GM18520 (cell line): ENCODE results near the gene OR2C1.

Source experiments
- ATAC-seq: cut with Tn5 transposase; IDR thresholded peaks from one replicate; pipeline ENCODE4 v1.9.1; 2021; ENCODE audit not compliant: unreplicated experiment

OR2C1 gene

DNA sequence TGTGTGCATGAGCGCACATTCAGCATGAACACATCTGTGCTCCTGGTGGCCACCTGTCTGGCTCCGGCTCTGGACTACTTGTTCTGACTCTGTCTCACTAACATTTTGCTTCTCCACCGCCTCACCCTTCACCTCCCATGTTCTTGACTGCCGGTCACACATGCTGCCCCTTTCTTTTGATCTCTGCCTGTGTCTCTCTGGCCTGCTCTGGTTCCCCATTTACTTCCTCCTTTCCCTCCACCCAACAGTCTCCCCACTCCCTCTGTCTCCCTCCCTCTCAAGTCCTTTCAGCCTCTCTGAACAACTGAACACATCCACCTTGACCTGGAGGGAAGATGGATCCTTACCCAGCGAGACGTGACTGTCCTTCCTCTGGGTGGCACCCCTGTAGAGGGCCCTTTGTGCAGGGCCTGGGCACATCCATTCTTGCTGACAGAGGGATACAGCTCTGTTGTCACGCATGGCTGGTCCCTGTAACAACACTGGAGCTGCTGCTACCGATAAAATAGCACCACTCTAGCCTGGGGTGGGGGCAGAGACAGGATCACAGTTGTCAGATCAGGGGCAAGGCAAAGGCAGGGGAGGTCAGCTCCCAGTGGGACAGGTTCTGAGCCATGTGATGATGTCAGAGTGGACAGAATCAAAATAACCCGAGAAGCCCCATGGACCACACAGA is 34.1 kb downstream of the OR2C1 start:
- ATAC-seq = no peak

DNA sequence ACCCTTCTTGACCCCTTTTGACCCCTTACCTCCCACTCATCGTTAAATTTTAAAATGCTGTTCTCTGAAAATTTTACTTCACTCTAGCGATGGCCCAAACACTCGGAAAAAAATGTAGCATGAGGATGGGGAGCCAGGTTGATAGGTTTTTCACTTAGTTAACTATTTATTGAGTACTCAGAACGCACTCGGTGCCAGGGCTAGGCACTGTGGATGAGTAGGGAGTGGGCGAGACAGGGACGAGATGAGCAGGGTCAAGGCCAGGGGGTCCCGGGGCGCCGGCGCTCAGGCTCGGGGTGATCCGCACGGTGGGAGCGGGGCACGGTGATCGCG is 44.7 kb downstream of the OR2C1 start:
- ATAC-seq = no peak

DNA sequence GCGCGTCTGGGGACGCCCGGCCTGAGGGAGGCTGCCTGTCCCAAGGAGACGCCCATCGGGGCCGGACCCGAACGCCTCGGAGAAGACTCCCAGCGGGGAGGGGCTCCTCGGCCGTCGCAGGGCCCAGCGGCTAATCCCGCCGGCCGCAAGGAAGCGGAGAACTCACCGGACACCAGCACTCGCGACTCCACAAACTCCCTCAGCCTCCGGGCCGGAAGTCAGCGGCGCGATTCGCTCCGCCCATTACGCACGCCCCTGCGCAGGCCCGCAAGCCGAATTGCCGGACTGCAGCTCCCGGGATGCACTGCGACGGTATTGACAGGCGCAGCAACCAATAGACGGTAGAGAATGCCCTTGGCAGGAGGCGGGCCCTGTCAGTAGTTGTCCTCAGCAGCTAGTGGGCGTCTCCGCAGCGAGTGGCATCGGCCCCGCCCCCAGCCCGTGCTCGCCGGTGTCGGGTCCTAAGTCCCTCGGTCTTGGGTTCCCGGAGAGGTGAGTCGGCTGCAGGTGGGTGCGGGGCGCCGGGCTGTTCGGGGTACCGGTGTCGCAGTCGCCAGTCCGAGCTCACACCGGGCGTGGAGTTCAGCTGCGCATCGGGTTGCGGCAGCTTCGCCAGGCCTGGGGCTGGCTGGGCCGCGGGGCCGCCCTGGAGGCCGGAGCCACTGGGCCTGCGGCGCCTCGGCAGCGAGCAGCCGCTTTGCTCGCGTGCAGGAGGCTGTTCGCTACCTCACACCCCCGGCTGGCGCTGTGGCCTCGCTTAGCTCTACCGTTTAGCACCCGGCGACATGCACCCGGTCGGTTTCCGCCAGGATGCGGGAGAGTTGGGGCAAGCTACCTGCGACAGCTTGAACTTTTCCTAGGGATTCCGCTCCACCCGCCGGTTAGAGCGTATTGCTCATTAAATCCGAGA is 45.3 kb downstream of the OR2C1 start, which contains the start of the genes ZNF174 and ZSCAN32:
Gene ZNF174, plus strand, starts transcription at position 437 of the 910 bp plus-strand sequence. CDS start 790 bp downstream, outside the sequence.
Gene ZSCAN32, minus strand, starts transcription at position 226 of the 910 bp plus-strand sequence. CDS start 3,447 bp downstream, outside the sequence.
- ATAC-seq = peak; percentile 97

DNA sequence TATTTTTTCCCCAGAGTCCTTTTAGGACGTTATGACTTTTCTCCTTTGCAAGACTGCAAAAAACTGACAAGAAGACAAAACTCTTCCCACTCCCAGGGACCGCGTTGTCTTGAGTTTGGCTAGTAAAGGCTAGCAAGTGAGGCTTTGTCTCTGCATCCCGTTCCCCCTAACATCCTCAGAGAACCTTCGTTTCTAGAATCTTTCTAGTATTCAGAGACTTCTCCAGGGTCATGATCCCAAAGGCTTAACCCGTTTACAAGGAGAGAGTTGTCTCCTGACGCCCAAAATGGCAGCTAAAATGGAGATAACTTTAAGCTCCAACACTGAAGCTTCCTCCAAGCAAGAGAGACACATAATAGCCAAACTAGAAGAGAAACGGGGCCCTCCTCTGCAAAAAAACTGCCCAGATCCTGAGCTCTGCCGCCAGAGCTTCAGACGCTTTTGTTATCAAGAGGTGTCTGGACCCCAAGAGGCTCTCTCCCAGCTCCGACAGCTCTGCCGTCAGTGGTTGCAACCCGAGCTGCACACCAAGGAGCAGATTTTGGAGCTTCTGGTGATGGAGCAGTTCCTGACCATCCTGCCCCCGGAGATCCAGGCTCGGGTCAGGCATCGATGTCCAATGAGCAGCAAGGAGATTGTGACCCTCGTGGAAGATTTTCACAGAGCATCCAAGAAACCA is 46.2 kb downstream of the OR2C1 start:
- no peak for ATAC-seq
